AG04449 (cell line): ENCODE results near the gene OPHN1.
"Not testable (repeated sequence)": the region's sequence is repeated elsewhere in the genome, so short reads cannot be mapped to it uniquely, and the experiment has no call there.

Experiments used
- CTCF ChIA-PET: fragments of 350-600 bp; formaldehyde crosslinking; extraction: SDS; loops from one replicate; lab custom pipeline; 2021; ENCODE audit warnings: antibody characterized with exemption; lab: Yijun Ruan, JAX
- POLR2A ChIA-PET: fragments of 400-600, 350-600 bp; formaldehyde crosslinking; extraction: SDS; loops from one replicate; lab custom pipeline; 2020; ENCODE audit warnings: antibody characterized with exemption, inconsistent platforms; lab: Yijun Ruan, JAX
- DNase-seq: peaks from one replicate; pipeline ENCODE4 v3.0.0-alpha.2; 2010; ENCODE audit warnings: low read depth, low spot score
- H3K4me3 ChIP-seq: 2 replicates; pipeline ENCODE4 v1.5.1; 2011; ENCODE audit warnings: low read depth, mild to moderate bottlenecking, control low read depth, low read length
- CTCF ChIP-seq: IDR thresholded peaks from one replicate; pipeline ENCODE4 v1.5.1; 2011; ENCODE audit warnings: mild to moderate bottlenecking, moderate library complexity, low read length, control low read depth, inconsistent platforms; ENCODE audit not compliant: insufficient read depth; ENCODE audit errors: missing control alignments

OPHN1 gene

DNA sequence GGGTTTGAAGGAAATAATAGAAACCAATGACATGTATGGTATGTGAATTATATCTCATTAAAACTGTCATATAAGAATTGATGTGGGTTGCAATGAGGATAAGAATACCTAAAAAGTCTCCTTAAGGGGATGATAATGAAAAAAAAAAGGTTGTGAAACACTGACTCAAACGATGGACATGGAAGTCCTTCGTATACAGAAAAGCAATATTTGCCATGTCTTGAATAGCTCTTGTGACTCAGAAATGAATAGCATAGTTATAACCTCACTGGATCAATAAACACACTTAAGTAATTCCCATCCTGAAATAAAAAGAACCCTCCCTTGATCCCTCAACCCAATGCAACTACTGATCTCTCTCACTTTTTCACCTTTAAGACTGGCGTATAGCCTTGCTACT, 89.7 kb downstream of the OPHN1 start:
- CTCF ChIA-PET: no interaction called here
- no peak overlapping the region for H3K4me3 ChIP-seq
- TF ChIP-seq CTCF: no peak
- peak; percentile 10 for DNase-seq
- POLR2A ChIA-PET: no interaction called here

GRCh38 chrX:68332201-68332731, 101.0 kb downstream of the OPHN1 start:
- DNase-seq: no peak
- CTCF ChIA-PET: no interaction called here
- TF ChIP-seq CTCF: no peak
- POLR2A ChIA-PET: no interaction called here
- no peak overlapping the region for H3K4me3 ChIP-seq

- CTCF ChIA-PET, POLR2A ChIA-PET, DNase-seq, H3K4me3 ChIP-seq: not testable (repeated sequence)
Observed at GRCh38 chrX:68326841-68327240, 106.5 kb downstream of the OPHN1 start.

DNA sequence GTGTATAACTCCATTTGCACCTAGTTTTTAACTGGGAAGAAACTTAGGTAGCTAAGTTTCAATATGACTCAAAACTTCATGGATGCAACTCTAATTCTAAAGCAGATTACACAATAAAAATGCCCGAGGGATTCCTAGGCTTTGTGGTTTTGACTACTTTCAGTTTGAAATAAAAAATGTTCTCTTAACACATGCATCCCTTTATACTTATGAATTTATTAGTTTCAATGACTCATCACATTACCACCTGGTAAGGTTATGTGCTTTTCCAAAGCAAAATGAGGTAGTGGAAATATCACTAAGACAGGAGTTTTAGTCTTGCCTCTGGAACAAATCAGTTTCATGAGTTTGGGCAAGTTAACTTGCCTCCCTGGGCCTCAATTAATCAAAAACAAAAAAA, 125.5 kb downstream of the OPHN1 start:
- ChIA-PET CTCF (no interaction called here), POLR2A (no interaction called here)

GRCh38 chrX:68304602-68305001, 128.7 kb downstream of the OPHN1 start:
- DNase-seq: no peak
- TF ChIP-seq CTCF: no peak
- ChIA-PET CTCF (no interaction called here), POLR2A (no interaction called here)
- no peak overlapping the region for H3K4me3 ChIP-seq

More for the DNA sequence above, 125.5 kb downstream of the OPHN1 start:
- no peak overlapping the region for H3K4me3 ChIP-seq
- TF ChIP-seq CTCF: no peak
- peak; percentile 19 for DNase-seq

DNA sequence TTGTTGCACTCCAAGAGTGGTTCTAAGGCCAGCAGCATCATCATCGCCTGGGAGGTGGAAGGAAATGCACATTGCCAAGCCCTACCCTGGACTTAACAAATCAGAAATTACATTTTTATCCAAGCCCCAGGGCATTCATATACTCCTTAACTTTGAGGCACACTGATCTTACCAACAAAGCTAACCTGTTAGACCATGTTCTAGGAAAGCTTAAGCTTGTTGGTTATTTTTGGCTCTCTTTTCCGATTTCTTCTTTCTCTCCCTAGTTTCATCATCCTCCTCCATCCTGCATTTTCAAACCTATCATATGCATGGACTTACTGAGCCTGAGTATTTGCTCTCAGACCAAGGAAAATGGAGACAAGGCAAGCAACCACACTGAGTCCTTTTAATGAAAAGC, 133.4 kb downstream of the OPHN1 start:
- TF ChIP-seq CTCF: no peak
- H3K4me3 ChIP-seq: no peak overlapping the region
- DNase-seq: no peak
- POLR2A ChIA-PET: no interaction called here
- CTCF ChIA-PET: no interaction called here

DNA sequence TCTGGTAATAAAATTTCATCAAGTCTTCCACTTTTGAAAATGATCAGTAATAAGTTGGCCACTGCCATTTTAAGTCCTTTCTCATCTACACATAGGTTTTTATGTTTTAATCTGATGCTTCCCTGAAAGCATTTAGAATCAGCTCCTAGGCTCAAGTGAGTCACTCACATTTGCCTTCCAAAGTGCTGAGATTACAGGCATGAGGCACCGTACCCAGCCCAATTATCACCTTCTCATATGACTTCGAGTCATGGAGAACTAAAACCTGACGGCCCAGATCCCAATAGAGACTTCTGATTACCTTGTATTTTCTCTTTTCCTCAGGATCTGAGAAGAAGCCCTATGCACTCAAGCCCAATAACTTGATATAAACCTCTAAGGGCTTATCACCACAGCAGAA, 140.8 kb downstream of the OPHN1 start:
- no peak for DNase-seq
- POLR2A ChIA-PET: no interaction called here
- CTCF ChIA-PET: no interaction called here
- TF ChIP-seq CTCF: no peak
- no peak overlapping the region for H3K4me3 ChIP-seq
